Measurements from ENCODE around the gene RBMS1.

DNA sequence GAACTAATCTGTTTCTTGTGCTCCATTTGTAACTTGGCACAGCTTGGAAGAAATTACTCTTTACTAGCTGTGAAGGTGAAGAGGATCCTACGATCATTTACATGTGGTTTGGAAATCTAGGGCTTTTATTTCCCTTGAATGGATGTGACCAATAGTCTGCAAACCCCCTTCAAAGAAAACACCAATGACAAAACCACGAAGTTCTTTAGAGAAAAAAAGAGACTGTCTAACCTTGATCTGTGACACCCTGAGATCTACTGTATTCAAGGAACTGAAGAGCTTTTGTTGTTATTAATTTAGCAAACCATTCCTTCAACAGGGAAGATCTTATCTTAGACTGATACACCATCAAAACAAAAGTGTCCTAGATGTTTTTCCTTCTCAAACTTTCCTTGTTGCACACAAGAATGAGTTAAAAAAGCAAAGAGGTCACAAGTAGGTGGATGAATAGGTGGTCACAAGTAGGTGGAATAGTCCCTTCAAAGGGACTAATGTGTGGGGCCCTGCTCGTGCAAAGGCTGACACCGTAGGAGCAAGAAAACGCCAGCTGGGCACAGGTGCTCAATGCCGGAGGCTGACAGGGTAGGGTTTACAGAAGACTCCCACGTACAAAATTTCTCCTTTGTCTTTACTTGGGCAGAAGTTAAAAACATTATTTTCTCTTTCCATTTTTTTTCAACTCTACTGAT, 197.9 kb downstream of the RBMS1 start:
- no peak for TF ChIP-seq TAF1 (IDR thresholded peaks at IDR 0.05; ENCODE audit: borderline replicate concordance, insufficient read depth, low read length)
- no peak for TF ChIP-seq POLR2AphosphoS5 (IDR thresholded peaks at IDR 0.05; ENCODE audit: low read depth, low read length)
- TF ChIP-seq FOXP2 (optimal IDR thresholded peaks at IDR 0.05; ENCODE audit: borderline replicate concordance, extremely low read depth, extremely low read length, insufficient read depth): no peak
- TF ChIP-seq SIN3A (IDR thresholded peaks at IDR 0.05; ENCODE audit: borderline replicate concordance, insufficient read depth, low read length): no peak
